ENCODE results near the gene ZBTB7C.

- TF ChIP-seq ZFX (IDR thresholded peaks at IDR 0.05) (no peak), CTCF (conservative IDR thresholded peaks at IDR 0.05) (no peak)
These were observed 116.3 kb downstream of the ZBTB7C start for GRCh38 chr18:48292782-48293424.
